ENCODE results near the gene PPIA. TPM values are rescaled to one million over a fixed set of nuclear protein-coding genes. Genes with fewer than 3 reads are reported as not detected.
"Not testable (repeated sequence)": the region's sequence is repeated elsewhere in the genome, so short reads cannot be mapped to it uniquely, and the experiment has no call there.

Gene PPIA
- total RNA-seq, 1 experiment from 2014 or later, result 9,490 TPM

DNA sequence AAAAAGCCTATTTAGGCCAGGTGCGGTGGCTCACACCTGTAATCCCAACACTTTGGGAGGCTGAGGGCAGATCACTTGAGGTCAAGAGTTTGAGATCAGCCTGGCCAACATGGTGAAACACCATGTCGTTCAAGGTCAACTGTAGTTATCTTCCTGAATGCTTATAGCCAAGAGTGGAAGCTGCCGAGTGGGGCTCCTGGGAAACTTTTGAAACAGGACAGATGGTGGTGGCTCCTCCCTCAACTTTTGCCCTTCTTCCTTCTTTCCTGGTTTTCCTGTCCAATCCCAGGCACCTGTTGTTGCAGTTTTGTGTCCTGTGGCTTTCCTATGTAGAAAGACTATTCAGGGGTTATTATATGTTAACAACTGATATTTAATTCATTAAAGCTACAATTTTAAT, 8.7 kb upstream of the PPIA start:
- DNase-seq (ENCODE audit: low read depth), result no peak

DNA sequence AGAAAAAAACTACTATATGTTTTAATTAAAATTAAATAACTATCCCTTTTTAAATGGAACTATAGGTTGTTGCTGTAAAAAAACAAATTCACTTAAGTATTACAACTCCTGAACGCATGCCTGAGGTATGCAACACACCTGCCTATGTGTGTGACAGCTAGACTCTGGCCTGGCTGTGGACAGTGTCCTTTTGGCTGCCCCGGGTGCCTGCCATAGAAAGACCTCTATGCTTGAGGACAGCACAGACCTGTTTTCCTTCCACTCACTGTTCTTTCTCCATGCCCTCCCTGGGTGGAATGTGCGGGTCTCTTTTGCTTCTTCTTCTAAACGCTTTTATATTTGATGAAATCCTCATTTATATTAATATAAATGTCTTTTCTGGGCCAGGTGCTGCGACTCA, 6.5 kb upstream of the PPIA start:
- DNase-seq (ENCODE audit: low read depth), result no peak

DNA sequence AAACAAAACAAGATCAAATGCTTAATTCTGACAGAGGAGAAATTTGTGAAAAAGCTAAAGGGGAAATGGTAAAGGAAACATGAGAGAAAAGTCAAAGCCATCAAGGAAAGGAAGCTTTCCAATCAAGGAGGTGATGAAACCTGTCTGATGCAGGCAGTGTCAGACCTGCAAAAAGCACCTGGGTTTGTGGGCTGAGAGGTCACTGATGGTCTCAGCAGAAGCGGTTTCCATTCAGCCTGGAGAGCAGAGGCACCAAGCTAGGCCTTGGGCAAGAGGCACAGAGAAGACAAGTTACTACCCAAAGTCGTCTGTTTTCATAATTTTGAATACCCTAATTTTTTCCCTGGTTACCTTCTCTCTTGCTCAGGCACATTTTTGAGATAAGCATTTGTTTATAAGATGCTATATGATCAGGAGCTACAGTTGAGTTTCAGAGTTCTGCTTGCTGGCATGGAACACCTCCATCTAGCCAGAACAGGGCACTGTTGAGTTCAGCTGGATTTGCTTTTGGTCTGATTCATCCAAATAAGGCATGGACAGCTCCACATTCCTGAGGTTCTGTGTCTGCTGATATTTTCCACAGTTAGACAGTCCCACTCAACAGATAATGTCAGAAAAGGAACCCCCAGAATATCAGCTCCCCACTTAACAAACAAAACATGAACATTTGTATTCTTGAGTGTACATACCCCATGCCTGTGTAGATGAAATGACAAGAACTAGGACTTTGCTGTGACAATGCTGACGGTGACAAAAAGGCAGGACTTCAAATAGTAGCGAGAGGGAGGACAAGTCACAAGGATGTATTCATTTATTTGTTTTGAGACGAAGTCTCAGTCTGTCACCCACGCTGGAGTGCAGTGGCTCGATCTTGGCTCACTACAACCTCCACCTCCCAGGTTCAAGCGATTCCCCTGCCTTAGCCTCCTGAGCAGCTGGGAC, 4.9 kb upstream of the PPIA start:
- DNase-seq (ENCODE audit: low read depth), result peak; percentile 64

DNA sequence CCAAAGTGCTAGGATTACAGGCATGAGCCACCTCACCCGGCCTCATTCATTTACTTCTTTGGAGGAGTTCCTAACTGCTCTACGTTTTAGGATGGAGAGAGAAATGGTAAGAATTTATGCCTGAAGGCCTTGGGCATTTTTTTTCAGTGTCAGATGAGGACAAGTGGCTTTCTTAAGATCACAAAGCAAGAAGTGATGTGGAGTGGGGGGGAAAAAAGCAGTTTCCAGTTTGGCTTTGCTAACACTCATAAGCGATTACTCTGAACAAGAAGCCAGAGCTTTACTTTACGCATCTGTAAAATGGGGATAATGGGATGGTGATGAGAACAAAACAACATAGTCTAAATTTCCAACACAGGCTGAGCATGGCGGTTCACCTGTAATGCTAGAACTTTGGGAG, 2.6 kb upstream of the PPIA start:
- DNase-seq (ENCODE audit: low read depth), result peak; percentile 79

DNA sequence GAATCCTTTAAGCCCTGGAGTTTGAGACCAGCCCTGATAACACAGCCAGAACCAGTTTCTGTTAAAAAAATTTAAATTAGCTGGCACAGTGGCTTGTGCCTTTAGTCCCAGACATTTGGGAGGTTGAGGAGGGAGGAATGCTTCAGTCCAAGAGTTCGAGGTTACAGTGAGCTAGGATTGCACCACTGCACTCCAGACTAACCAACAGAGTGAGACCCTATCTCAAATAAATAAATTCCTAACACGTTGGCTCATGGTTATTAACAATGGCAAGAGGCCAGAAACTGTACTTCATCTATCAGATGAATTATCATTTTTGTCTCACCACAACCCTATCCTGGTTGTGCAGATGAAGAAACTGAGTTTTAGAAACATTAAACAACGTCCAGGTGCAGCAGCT, 2.1 kb upstream of the PPIA start:
- DNase-seq (ENCODE audit: low read depth), result no peak

DNA sequence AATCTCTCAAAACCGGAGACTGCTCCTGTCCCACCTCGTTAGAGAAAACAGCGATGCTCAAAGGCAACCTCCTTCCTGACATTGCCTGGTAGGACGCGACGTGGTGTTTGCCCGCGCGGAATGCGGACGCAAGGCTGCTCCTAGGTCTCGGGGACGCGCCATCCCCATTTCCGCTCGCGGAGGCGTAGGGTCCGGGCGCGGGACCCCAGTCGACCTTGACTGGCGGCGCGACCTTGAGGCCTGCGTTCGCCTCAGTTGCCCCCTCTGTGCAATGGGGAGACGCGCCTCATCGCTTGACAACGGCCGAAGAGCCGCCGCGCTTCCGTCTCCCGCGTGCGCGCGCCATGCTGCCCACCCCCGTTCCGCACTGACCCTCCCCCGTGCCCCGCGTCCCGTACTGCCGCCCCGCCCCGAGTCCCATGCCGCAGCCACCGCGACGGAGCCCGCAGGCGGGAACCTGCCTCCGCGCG, 412 bp upstream of the PPIA start:
- DNase-seq (ENCODE audit: low read depth), result no peak

DNA sequence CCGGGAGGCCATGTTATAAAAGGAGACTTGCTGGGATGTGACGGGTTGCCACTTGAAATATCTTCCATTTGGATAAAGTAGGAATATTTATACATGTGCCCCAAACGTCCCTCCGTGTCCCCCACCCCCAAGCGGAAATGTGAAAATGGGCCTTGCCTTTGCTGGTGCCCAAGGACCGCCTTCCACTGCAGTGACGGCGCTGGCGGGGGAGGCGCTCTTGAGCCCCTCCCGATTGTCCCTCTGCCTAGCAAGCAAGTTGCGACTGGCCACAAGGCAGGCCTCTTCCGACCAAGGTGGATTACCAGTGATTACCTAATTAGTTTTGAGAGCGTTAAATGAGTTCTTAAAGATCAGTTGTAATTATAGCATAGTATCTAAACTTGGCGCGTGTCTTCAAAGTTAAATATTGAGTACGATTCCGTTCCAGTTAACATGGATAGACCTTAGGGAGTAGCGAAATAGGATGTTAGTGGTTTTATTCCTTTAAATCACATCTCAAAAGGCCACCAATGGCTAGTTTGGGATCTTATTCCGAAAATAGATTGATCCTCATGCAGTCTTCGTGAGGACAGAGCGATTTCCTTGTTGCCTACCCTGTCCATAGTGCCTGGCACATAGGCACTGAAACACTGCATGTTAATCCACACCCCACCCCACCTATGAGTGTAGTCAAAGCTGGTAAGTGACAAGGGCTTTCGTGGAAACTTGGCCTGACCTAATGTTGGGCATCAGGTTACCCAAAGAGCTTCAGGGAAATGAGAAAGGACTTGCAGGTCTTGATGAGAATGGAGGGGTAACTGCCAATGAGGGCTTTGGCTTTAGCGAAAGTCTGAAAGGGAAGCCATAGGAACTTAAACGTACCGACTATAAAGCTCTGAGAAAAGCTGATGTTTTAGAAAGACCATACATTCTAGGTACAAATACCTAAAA, 1.1 kb downstream of the PPIA start:
- peak; percentile 91 for DNase-seq (ENCODE audit: low read depth)

DNA sequence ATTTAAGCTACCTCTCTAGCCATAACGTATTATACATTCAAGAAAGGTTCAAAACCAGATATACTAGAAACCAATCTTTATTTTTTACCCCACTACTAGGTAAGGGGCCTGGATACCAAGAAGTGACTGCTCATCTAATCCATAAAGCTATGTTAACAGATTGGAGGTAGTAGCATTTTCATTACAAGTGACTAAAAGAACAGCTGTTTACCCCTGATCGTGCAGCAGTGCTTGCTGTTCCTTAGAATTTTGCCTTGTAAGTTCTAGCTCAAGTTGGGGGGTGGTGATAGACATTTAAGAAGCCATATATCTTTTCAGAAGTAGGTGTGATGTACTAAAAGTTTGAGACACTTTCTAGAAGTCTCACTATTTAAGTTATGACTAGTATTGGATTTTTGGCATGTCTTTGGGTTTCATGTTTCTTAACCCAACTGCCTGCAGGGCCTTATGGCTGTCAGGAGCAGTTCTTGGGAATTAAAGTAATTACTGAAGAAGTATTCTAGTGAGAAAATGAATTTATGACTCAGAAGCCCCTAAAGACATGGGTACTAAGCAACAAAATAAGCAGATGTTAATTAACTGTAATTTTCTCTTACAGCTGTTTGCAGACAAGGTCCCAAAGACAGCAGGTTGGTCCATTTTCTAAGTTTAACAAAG, 2.3 kb downstream of the PPIA start:
- DNase-seq (ENCODE audit: low read depth), result peak; percentile 65

DNA sequence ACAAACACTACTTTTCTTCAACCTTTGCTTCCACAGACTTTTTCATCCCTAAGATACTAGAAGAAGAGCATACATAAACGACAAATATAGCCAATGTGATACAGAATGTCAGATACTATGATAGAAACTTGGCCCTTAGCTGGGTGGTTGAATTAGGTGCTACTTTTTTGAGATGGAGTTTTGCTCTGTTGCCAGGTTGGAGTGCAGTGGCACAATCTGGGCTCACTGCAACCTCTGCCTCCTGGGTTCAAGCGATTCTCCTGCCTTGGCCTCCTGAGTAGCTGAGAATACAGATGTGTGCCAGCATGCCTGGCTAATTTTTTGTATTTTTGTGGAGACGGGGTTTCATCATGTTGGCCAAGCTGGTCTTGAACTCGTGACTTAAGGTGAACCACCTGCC, 3.5 kb downstream of the PPIA start:
- no peak for DNase-seq (ENCODE audit: low read depth)

DNA sequence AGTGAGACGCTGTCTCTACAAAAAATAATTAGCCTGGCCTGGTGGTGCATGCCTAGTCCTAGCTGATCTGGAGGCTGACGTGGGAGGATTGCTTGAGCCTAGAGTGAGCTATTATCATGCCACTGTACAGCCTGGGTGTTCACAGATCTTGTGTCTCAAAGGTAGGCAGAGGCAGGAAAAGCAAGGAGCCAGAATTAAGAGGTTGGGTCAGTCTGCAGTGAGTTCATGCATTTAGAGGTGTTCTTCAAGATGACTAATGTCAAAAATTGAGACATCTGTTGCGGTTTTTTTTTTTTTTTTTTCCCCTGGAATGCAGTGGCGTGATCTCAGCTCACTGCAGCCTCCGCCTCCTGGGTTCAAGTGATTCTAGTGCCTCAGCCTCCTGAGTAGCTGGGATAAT, 5.4 kb downstream of the PPIA start:
- DNase-seq (ENCODE audit: low read depth), result peak; percentile 83

DNA sequence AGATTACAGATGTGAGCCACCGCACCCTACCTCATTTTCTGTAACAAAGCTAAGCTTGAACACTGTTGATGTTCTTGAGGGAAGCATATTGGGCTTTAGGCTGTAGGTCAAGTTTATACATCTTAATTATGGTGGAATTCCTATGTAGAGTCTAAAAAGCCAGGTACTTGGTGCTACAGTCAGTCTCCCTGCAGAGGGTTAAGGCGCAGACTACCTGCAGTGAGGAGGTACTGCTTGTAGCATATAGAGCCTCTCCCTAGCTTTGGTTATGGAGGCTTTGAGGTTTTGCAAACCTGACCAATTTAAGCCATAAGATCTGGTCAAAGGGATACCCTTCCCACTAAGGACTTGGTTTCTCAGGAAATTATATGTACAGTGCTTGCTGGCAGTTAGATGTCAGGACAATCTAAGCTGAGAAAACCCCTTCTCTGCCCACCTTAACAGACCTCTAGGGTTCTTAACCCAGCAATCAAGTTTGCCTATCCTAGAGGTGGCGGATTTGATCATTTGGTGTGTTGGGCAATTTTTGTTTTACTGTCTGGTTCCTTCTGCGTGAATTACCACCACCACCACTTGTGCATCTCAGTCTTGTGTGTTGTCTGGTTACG, 6.0 kb downstream of the PPIA start:
- no peak for DNase-seq (ENCODE audit: low read depth)

DNA sequence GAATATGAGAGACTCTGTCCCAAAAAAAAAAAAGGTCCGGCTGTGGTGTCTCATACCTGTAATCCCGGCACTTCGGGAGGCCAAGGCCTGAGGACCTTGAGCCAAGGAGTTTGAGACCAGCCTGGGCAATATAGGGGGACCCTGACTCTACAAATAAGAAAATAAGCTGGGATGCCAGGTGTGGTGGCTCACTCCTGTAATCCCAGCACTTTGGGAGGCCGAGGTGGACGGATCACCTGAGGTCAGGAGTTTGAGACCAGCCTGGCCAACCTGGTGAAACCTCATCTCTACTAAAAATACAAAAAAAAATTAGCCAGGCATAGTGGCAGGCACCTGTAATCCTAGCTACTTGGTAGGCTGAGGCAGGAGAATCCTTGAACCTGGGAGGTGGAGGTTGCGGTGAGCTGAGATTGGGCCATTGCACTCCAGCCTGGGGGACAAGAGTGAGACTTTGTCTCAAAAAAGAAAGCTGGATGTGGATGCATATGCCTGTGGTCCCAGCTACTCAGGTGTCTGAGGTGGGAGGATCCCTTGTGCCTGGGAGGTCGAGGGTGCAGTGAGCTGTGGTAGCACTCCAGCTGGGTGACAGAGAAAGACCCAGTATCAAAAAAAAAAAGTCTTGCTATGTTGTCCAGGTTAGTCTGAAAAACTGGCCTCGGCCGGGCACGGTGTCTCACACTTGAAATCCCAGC, 7.5 kb downstream of the PPIA start:
- not testable (repeated sequence) for DNase-seq (ENCODE audit: low read depth)

DNA sequence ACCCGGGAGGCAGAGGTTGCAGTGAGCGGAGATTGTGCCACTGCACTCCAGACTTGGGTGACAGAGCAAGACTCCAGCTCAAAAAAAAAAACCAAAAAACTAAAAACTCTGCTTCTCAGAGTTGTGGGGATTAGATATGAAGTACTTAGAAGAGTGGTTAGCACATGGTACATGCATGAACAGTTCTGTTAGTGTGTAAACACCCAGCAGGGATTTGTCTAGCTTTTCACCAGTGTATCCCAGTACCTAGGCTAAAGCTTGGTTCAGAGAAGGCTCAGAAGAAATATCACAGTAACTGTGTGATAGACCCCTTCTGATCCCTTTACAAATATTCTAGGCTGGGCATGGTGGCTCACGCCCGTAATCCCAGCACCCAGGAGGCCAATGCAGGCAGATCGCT, 9.5 kb downstream of the PPIA start:
- DNase-seq (ENCODE audit: low read depth), result no peak

DNA sequence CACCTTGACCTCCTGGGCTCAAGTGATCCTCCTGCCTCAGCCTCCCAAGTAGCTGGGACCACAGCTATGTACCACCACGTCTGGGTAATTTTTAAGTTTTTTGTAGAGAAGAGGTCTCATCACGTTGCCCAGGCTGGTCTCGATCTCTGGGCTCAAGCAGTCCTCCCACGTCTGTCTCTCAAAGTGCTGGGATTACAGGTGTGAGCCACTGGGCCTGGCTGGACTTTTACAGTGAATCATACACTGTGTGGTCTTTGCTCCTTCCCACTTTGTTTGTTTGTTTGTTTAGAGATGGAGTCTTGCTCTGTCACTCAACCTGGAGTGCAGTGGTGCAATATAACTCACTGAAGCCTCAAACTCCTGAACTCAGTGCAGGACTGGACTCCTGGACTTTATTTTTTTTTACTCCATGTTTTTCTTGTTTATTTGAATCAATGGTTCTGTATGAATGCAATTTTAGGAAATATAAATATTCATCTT, 12.5 kb downstream of the PPIA start:
- no peak for DNase-seq (ENCODE audit: low read depth)

DNA sequence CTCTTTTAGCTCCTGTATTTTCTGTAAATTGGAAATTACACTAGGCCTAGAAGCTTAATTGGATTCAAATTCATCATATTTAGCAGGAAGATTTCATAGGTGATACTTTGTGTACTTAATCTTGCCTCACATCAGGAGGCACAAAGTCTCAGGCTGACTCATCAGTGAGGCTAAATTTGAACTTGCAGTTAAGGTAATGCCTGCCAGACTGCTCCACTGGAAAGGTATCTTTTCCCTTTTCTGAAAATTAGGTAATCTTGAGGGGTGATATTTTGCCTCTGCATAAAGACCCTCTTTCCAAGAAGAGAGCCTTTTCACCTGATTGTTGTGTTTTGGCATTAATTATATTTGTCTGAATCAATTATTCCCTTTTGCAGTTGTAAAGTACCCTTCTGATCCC, 14.6 kb downstream of the PPIA start:
- DNase-seq (ENCODE audit: low read depth), result no peak

DNA sequence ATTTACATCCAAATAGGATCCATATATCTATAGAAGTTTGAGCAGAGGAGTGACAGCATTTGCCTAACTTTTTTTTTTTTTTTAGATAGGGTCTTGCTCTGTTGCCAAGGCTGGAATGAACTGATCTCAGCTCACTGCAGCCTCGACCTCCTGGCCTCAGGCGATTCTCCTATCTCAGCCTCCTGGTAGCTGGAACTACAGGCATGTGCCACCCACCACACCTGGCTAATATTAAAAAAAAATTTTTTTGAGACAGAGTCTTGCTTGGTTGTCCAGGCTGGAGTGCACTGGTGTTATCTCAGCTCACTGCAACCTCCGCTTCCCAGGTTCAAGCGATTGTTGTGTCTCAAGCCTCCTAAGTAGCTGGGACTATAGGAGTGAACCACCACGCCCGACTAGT, 15.1 kb downstream of the PPIA start:
- DNase-seq (ENCODE audit: low read depth), result no peak

DNA sequence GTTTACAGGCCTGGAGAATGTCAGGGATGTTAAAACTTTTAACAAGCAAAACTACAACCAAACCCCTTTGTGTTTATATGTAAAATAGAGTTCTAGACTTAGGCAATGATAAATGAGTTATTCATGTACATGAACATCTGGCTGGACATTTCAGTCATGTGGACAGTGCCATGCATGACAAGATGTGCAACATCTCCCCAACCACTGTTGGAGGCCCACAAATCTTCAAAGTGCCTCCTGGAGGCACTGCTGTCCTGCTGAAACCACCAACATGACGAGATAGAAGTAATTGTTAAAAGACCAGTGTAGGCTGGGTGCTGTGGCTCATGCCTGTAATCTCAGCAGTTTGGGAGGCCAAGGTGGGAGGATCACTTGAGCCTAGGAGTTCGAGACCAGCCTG, 18.4 kb downstream of the PPIA start:
- peak; percentile 36 for DNase-seq (ENCODE audit: low read depth)

DNA sequence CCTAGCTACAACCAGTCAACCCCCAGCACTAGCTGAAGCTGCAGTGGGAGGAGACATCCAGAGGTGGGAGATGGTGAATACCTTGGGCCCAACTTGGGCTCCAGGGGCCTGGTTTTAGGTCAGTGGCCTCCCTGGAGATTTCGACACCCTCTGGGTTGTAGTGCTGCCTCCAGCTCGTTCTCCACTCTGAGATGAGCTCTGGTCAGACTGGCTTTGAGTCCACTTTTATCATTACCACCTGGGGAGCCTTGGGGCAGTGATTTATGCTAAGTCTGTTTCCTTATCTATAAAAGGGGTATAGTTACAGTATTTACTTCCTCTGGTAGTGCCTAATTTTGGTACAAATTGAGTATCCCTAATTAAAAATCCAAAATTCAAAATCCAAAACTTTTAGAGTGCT, 22.8 kb downstream of the PPIA start:
- DNase-seq (ENCODE audit: low read depth), result no peak

DNA sequence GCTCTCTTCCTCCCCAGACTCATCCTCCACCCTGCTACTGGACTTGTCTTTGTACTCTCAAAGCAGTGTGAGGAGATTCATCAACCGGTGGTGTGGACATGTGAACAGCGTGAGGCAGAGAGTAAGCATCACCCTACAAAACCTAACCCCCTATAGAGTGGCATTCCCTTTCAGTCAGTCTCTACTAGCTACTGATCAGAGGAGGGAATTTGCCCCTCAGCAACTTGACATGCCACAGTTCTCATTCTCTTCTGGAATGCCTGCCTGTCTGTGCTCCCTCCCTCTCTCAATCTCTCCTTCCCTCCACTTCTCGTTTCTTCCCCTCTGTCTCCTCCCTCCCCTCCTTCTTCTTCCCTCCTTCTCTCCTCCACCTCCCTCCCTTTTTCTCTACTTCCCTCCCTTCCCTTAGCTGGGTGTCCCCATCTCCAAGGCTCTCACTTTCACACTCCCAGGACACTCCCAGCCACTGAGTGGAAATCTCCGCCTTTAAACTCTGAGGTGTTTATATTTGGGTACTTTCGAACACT, 26.8 kb downstream of the PPIA start:
- no peak for DNase-seq (ENCODE audit: low read depth)

DNA sequence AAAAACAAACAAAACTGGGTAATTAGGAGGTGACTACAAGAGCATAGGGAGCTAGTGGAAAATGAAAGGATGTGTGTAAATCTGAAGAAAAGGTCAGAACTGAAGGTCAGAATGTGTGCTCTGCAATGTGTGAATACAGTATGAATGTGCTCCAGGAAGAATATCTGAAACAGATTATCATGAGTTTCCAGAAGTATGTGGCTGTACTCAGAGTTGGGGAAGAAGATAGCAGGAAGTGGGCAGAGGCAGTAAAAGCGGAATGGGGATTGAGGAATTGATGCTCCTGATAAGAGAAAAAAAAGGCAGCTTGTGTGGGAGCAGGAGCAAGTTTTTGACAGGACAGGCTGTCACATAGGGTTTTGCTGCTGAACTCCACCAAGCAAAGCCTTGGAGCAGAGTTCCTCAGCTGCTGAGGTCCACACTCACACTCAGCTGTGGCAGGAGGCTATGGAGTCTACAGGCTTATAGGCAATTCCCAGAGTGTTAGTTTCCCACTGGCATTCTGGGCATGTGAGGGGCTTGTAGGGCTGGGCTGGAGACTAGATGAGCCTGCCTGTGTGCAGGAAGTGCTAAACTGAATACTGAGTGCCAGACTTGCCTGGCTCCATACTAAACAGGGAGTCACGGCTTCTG, 28.5 kb downstream of the PPIA start:
- DNase-seq (ENCODE audit: low read depth), result no peak

Data from RPMI7951 (cell line).